BE2C (cell line): ENCODE measurements around the gene ATXN7L1.

Experiments used
- DNase-seq: peaks from one replicate; pipeline ENCODE4 v3.0.0-alpha.2; 2020
- H3K27me3 ChIP-seq: fragments of 250-450 bp; sonication (Bioruptor Pico); 2 replicates; pipeline ENCODE4 v1.5.1; 2020; ENCODE audit warnings: mild to moderate bottlenecking
- H3K36me3 ChIP-seq: fragments of 250-450 bp; sonication (Bioruptor Pico); 2 replicates; pipeline ENCODE4 v1.5.1; 2020; ENCODE audit warnings: mild to moderate bottlenecking
- H3K4me1 ChIP-seq: fragments of 250-450 bp; sonication (Bioruptor Pico); 2 replicates; pipeline ENCODE4 v1.5.1; 2020
- H3K4me3 ChIP-seq: 2 replicates; pipeline ENCODE4 v1.5.1; 2011; ENCODE audit warnings: low read depth, low read length
- H3K9me3 ChIP-seq: fragments of 250-450 bp; sonication (Bioruptor Pico); 2 replicates; pipeline ENCODE4 v1.5.1; 2020
- TF ChIP-seq, protein P1 (sequence below): IDR thresholded peaks from 2 replicates; pipeline ENCODE4 v1.5.1; 2012; ENCODE audit warnings: mild to moderate bottlenecking, low read depth, low read length

Gene ATXN7L1

GRCh38 chr7:105647591-105647990 lies 228.8 kb downstream of the ATXN7L1 start:
- peaks cover 14% of the 10 kb centered on the region for H3K4me1 ChIP-seq
- TF ChIP-seq, protein P1, sequence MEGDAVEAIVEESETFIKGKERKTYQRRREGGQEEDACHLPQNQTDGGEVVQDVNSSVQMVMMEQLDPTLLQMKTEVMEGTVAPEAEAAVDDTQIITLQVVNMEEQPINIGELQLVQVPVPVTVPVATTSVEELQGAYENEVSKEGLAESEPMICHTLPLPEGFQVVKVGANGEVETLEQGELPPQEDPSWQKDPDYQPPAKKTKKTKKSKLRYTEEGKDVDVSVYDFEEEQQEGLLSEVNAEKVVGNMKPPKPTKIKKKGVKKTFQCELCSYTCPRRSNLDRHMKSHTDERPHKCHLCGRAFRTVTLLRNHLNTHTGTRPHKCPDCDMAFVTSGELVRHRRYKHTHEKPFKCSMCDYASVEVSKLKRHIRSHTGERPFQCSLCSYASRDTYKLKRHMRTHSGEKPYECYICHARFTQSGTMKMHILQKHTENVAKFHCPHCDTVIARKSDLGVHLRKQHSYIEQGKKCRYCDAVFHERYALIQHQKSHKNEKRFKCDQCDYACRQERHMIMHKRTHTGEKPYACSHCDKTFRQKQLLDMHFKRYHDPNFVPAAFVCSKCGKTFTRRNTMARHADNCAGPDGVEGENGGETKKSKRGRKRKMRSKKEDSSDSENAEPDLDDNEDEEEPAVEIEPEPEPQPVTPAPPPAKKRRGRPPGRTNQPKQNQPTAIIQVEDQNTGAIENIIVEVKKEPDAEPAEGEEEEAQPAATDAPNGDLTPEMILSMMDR: no peak
- H3K27me3 ChIP-seq: no peaks in the 10 kb centered on the region
- H3K9me3 ChIP-seq: no peaks in the 10 kb centered on the region
- no peaks in the 10 kb centered on the region for H3K36me3 ChIP-seq
- DNase-seq: peak; percentile 34
- H3K4me3 ChIP-seq: no peak overlapping the region

DNA sequence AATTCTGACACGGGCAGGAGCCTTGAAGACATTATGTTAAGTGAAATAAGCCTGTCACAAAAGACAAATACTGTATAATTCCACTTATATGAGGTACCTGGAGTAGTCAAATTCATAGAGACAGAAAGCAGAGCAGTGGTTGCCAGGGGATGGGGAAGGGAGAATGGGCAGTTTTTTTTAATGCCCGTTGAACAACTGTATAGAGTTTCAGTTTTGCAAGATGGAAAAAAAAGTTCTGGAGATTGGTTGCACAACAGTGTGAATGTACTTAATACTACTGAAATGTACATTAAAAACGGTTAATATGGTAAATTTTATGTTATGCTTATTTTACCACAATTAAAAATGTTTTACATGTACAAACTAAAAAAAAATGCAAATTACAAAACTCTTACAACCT lies 231.5 kb downstream of the ATXN7L1 start:
- no peaks in the 10 kb centered on the region for H3K27me3 ChIP-seq
- no peaks in the 10 kb centered on the region for H3K9me3 ChIP-seq
- H3K36me3 ChIP-seq: no peaks in the 10 kb centered on the region
- peaks cover 14% of the 10 kb centered on the region for H3K4me1 ChIP-seq
- no peak for DNase-seq
- TF ChIP-seq, protein P1: no peak
- no peak overlapping the region for H3K4me3 ChIP-seq

- Histone ChIP-seq H3K4me1 (peaks cover 14% of the 10 kb centered on the region), H3K27me3 (no peaks in the 10 kb centered on the region), H3K4me3 (no peak overlapping the region), H3K36me3 (no peaks in the 10 kb centered on the region), H3K9me3 (no peaks in the 10 kb centered on the region)
- no peak for DNase-seq
- TF ChIP-seq, protein P1: no peak
Measured at GRCh38 chr7:105643851-105644250, 232.5 kb downstream of the ATXN7L1 start.

DNA sequence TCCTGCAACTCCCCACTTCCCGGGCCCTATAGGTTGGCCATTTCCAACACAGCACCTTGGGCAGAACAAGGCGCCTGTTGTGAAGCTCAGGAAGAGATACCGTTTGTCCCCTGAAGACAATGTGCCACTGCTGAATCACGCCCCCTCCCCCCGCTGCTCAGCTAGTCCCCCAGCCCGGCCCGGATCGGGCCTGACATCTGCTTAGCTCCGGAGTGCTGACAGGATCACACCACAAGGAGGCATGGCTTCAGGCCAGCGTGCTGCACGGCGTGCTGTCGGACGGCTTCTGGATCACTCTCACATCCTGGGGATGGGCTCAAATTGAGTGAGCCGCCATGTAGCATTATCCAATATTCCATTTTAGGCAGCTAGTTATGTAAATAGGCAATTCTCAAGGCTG lies 233.0 kb downstream of the ATXN7L1 start:
- Histone ChIP-seq H3K4me1 (peaks cover 9% of the 10 kb centered on the region), H3K9me3 (no peaks in the 10 kb centered on the region), H3K27me3 (no peaks in the 10 kb centered on the region), H3K36me3 (no peaks in the 10 kb centered on the region), H3K4me3 (no peak overlapping the region)
- peak; percentile 78 for DNase-seq
- TF ChIP-seq, protein P1: peak; percentile 57

DNA sequence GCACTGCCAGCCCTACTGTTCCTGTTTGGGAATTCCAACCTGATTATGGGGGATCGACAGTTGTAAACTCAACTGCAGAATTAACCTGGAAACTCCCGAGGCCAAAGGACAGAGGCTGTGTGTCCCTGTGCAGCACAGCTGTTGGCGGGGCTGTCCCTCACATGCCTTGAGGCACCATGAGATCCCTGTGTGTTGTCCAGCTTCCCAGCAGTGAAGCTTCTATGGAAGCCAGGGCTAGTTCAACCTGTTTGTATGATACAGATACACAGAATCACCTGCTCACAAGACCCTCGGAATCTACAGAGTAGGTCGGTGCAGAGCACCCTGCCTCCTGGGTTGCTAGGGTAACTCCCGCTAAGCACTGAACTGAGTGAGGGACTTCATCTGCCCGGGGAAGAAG lies 234.1 kb downstream of the ATXN7L1 start:
- no peaks in the 10 kb centered on the region for H3K9me3 ChIP-seq
- TF ChIP-seq, protein P1: no peak
- DNase-seq: no peak
- H3K4me3 ChIP-seq: no peak overlapping the region
- H3K27me3 ChIP-seq: no peaks in the 10 kb centered on the region
- H3K36me3 ChIP-seq: peaks cover 4% of the 10 kb centered on the region; the same call in 1 of the 2 replicates
- H3K4me1 ChIP-seq: peaks cover 6% of the 10 kb centered on the region; the same call in 1 of the 2 replicates

- TF ChIP-seq, protein P1: no peak
- H3K27me3 ChIP-seq: no peaks in the 10 kb centered on the region
- peaks cover 6% of the 10 kb centered on the region; the same call in 1 of the 2 replicates for H3K4me1 ChIP-seq
- peaks cover 4% of the 10 kb centered on the region; the same call in 1 of the 2 replicates for H3K36me3 ChIP-seq
- no peak overlapping the region for H3K4me3 ChIP-seq
- no peak for DNase-seq
- H3K9me3 ChIP-seq: no peaks in the 10 kb centered on the region
Measured at GRCh38 chr7:105640956-105641810, 235.2 kb downstream of the ATXN7L1 start.
